ENCODE results near the gene SPRY1. TPM values are rescaled to one million over a fixed set of nuclear protein-coding genes. Genes with fewer than 3 reads are reported as not detected.

SPRY1 gene
- polyA plus RNA-seq, 1 donor, result 147 TPM

DNA sequence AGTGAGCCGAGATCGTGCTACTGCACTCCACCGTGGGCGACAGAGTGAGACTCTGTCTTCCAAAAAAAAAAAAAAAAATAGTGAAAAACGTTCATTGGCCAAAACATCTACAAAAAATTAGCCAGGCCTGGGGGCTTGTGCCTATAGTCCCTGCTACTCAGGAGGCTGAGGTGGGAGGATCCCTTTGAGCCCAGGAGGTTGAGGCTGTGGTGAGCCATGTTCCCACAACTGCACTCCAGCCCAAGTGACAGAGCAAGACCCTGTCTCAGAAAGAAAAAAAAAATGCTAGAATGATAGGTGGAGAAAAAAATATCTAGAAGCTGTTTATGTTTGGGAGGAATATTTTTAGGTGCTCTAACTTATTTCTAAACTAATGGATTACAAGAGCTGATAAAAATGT lies 14.9 kb downstream of the SPRY1 start:
- DNase-seq (ENCODE audit: low read depth), result no peak

DNA sequence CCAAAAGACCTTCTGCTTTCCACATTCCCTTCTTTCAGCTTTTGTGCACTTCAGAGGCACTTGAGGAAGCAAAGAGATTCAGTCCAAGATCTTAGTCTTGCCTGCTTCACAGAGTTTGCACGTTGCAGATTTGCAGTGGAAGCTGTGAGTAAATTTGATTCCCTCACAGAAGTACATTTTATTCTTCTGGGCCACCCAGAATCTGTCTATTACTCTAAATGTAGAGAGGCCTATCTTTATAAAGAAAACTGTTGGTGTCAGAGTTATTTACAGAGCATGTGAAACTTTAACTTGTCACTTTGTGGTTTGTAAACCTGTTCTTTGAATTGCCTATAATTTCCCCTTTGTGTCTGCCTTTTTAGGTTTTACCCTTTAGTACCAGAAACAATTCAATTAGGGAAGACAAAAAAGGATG lies 15.5 kb downstream of the SPRY1 start:
- no peak for DNase-seq (ENCODE audit: low read depth)

DNA sequence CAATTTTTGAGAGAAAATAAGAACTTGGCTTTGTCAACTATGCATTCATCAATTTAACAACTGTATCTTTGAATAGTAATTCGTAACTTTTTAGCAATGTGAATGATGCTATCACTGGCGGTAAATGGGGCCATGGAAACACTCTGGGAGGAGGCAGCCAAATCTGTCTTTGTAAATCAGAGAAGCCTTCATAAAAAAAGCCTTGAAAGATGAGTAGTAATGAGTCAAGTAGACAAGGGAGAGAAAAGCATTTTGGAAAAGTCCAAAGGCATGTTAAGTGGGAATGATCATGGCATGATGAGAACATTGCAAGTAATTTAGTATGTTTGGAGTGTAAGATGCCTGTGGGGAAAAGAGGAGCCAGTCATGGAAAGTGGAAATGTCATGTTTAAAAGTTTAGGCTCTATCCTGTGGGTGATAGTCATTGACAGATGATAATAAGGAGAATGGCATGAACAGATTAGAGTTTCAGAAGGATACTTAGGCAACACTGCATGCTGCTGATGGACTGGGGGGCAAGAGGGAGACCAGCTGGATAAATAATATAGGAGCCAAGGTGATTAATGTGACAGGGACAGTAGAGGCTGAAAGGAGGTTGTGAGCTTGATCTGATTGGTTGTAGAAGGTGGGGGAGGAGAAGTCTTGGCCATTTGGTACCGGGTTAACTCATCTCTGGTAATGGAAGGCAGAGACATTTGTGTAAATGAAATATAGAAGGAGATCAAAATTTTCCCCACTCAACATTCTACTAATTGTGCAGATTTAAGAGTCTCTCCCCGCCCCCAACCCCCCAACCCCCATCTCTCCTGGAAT lies 16.3 kb downstream of the SPRY1 start:
- DNase-seq (ENCODE audit: low read depth), result no peak

- no peak for DNase-seq (ENCODE audit: low read depth)
Measured at GRCh38 chr4:123415576-123415975, 19.0 kb downstream of the SPRY1 start.

GRCh38 chr4:123415977-123416376 lies 19.4 kb downstream of the SPRY1 start:
- DNase-seq (ENCODE audit: low read depth), result no peak

- no peak for DNase-seq (ENCODE audit: low read depth)
Measured at GRCh38 chr4:123417813-123418212, 21.2 kb downstream of the SPRY1 start.

GRCh38 chr4:123418351-123418931 lies 21.8 kb downstream of the SPRY1 start:
- DNase-seq (ENCODE audit: low read depth), result no peak

- no peak for DNase-seq (ENCODE audit: low read depth)
Measured at GRCh38 chr4:123419885-123420755, 23.5 kb downstream of the SPRY1 start.

DNA sequence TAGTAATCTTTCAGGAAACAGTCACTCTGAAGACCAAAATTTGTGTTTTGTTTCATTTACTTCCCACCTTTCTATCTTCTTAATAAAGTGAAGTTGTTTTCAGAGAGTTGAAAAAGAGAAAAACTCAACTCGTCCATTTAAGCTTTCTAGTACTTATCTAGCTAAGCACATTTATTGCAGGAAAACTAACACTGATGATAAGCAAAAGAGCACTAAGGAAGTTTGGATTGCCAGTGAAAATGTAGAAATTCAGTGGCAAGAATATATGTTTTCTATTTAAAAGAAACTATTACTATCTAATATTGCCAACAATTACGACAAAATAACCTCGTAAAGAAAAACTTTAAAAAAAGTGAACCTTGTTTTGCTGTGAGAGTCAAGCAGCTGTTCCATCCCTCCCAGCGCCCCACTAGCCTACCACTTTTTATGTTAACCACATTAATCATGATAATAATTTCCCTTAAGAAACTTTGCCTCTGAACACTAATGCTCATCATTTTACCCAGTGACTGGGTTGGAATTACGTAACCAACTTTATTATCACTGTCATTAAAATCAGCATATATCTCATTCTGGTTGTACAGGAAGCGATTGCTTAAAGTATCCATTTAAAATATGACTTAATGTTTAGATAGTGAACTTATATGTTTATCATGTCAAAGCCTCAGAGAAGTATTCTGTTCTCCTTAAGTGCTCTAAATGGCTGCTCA lies 24.8 kb downstream of the SPRY1 start:
- DNase-seq (ENCODE audit: low read depth), result no peak

DNA sequence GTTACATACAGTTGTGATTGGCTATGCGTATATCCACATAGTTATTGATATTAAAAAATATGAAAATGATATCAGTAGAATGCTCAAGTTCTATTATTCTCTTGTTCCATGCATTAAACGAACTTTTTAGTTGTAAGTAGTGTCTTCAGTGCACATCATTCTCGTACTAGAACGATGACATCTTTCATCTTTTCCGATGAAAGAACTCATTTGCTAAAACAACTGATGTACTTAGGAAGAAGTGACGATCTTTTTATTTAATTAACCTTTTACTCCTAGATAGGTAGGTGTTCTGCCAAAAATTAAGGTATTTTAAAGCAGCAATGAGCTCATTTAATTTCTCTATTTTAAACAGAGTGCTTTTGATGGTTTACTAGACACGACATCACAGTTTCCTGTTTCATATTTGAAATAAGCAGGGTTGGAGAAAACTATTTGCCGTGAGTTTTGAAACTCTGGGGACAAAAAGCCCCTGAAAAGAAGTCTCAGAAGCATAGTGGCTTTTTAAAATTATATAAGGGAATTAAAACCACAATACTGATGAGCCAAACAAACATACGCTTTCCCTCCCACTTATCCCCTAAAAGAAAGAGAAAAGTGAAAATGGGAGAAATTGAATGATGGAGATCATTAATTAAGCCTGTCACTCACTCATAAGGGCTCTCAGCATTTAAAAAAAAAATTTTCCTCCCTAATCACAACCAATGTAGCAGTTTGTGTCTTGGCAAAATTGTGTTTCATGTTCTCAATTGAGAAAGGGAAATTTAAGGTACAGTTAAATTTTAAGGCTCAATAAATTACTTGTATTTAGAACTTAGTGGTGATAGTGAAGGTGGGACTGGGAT lies 25.6 kb downstream of the SPRY1 start:
- DNase-seq (ENCODE audit: low read depth), result no peak

DNA sequence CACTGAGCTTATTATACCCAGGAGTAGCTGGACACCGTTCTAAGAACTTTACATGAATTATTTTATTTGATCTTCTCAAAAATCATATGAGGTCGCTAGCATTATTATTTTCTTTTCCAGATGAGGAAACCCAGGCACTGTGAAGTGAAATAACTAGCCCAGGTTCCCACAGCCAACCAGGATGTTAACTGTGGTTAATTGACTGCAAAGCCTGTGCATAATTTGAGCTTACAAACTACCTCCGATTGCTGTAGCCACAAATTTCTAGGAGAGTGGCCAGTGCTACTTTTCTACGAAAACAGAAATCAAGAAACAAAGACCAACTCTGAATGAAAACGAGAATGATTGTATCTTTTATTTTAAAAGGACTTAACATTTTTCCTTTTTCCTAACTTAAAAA lies 27.2 kb downstream of the SPRY1 start:
- no peak for DNase-seq (ENCODE audit: low read depth)

DNA sequence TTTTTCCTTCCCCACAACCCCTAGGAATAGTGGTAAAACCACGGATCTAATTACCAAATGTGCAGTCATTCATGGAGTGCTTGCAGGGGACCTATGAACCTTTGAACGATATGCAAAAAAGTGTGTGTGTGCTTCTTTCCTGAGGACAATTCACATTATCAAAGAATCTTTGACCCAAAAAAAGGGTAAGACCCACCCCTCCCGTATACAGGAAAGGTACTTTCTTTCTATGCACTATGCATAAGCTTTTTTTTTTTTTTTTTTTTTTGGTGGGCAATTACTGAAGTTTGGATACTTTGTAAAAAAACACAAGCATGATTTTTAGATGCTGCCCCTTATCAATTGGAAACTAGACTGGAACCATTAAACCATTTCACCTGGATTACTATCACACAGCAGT lies 31.4 kb downstream of the SPRY1 start:
- no peak for DNase-seq (ENCODE audit: low read depth)

GRCh38 chr4:123430031-123430430 lies 33.4 kb downstream of the SPRY1 start:
- DNase-seq (ENCODE audit: low read depth), result no peak

DNA sequence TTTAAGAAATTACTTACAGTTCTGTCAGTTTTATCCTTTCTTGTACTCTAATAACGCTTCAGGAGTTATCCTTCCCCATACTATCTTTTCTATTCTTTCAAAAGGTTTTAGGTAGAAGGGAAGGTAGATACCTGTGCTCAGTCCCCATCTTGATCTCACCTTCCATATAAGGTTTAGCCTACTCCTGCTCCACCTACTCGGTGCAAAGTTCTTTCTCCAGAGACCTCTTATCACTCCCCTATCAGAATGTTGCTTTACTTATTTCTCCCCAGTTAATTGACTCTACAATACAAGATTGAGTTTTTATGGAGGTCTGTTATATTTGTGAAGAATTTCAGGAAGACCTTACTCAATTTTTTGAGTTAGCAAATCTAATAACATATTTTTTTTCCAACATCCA lies 33.9 kb downstream of the SPRY1 start:
- no peak for DNase-seq (ENCODE audit: low read depth)

DNA sequence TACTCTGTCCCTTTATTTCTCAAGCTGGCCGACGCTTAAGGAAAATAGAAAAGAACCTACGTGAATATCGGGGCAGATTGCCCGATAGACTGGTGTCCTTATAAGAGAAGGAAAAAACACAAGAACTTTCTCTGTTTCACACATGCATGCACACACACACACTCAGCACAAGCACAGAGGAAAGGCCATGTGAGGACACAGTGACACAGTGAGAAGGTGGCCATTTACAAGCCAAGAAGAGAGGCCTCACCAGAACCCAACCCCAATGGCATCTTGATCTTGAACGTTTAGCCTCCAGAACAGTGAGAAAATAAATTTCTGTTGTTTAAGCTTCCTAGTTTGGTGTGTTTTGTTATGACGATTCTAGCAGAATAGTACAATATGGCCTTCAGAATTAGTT lies 37.0 kb downstream of the SPRY1 start:
- DNase-seq (ENCODE audit: low read depth), result no peak

DNA sequence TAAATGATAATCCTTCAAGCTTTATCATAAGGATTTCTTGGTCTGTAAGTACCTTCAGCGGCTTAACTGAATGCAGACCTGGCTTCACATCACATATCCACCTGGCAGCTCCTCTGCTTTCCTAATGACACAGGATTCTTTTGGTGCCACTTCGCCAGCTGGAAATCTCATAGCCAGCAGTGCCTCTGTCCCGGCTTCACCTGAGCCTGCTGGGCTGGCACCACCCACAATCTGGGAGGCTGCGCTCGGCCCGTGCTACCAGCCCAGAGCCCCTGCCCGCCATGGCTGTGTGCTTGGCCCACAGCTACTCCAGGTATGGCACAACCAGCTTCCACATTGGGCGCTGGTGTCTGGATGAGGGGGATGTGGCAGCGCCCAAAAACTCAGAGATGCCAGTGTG lies 37.4 kb downstream of the SPRY1 start:
- no peak for DNase-seq (ENCODE audit: low read depth)

DNA sequence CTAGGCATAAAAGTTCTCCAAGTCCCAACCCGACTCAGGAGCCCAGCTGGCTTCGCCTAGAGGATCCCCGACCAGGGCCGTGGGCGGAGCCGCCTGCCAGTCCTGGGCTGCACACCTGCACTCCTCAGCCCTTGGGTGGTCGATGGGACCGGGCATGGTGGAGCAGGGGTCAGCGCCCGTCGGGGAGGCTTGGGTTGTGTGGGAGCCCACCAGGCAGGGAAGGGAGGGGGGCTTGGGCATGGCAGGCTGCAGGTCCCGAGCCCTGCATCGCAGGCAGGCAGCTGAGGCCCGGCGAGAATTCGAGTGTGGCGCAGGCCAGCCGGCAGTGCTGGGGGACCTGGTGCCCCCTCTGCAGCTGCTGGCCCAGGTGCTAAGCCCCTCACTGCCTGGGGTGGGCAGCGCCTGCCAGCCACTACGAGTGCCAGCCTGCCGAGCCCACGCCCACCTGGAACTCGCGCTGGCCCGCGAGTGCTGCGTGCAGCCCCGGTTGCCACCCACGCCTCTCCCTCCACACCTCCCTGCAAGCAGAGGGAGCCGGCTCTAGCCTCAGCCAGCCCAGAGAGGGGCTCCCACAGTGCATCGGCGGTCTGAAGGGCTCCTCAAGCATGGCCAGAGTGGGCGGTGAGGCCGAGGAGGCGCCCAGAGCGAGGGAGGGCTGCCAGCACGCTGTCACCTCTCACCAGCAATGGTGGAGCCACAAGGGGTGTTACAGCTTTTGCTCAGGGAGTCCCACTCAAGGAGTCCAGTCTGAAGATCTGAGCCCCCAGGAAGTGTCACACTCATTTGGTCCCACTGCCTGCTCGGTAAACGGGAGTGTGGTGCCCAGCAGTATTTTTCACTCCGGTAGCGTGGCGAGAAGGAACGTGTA lies 38.9 kb downstream of the SPRY1 start:
- no peak for DNase-seq (ENCODE audit: low read depth)

- no peak for DNase-seq (ENCODE audit: low read depth)
Measured at GRCh38 chr4:123438031-123438430, 41.4 kb downstream of the SPRY1 start.

DNA sequence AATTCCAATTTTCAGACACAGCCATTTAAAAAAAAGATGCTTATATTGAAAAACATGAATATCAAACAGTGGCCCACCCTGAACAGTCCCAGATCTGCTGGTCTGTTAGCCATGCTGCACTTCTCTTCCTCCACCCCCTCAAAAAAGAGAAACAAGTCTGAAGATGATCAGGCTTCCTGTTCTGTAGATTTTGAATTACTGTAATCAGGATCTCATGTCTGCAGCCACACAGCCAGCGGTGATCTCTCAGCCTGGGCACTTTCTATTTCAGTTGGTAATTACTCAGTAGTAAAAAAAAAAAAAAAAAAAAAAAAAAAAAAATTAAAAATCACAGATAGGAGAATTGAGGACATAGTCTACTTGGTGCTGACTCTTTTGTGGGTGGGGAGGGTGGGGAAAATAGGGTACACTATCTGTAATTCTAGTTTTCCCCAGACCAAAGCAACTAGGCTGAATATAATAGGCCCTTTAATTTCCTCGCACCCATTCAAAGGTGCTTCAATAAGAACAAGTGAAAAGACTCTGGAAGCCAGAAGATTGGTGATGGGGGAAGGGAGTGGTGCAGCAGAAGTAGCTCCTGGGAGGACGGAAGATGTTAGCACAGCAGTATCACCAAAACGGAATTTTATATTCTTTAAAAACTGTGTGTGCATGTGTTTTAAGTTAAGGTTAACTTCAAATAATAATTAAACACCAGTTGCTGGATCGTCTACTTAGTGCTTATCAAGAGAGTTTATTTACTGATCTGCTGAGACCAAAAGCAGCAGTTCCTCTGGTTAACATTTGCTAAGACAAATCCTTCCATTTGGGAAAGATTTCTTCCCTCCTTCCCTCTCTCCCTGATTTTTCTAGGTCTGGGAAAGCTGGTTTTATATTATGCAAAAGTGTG lies 47.0 kb downstream of the SPRY1 start:
- DNase-seq (ENCODE audit: low read depth), result no peak
